GM18858 (cell line): Measurements from ENCODE around the gene RBM46.

Experiments used
- ATAC-seq: cut with Tn5 transposase; IDR thresholded peaks from one replicate; pipeline ENCODE4 v1.9.1; 2021; ENCODE audit not compliant: unreplicated experiment

Gene RBM46

GRCh38 chr4:154781126-154781982 is at the start of gene RBM46:
Gene RBM46, plus strand, starts transcription at chr4:154781272. Its CDS starts 15,481 bp downstream, at chr4:154796753.
- no peak for ATAC-seq

DNA sequence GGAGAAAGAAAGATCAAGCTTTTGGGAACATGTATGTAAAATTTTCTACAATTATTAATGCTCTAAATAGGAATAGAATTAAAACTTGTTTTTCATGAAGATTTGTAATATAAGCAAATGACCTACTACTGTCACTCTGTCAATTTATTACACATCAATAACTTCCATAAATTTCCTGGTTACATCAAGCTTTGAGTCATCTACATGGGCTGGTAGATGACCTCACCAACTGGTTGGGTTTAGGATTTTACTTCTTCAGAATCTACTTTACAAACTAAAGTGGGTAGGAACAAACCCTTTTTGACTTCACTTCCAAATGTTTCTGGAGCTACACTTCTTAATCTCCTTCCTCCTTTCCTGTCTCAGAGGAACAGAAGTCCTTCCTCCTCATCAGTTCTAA is 49.3 kb upstream of the RBM46 start:
- no peak for ATAC-seq

DNA sequence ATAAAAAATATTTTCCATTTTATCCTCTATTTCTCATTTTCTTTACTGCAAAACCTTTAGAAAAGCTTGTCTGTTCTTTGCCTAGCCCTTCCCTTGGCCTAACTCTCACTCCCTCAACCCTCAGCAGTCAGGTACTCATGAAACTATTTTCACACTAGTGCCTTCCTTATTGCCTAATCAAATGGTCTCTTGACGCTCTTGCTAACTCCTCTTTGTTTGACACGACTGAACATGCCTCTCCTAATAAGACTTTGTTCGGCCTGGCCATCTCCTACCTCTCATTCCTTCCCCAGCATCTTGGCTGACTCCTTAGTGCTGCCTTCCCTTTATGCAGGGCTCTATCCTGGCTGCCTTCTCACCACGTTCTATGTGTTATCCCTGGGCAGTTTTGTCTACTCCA is 48.4 kb upstream of the RBM46 start:
- no peak for ATAC-seq

GRCh38 chr4:154736770-154737169 is 44.3 kb upstream of the RBM46 start:
- ATAC-seq, result no peak

DNA sequence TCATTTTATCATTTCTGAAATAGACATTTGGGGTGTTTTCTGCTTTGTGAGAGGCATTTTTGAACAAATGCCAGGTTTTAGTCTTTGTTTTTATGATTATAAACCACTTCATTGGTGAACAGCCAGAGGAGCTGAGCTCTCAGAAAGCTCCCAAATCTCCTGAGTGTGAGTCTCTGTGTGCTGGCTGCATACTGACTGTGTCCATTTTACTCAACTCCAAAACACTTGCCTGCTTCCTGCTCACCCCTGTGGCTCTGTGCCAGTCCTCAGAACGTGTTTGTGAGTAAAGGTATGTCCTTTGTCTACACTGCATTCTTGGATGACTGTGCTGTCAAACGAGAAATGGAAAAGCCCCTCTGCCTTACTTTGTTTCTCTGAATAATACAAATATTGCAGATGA is 42.6 kb upstream of the RBM46 start:
- no peak for ATAC-seq

DNA sequence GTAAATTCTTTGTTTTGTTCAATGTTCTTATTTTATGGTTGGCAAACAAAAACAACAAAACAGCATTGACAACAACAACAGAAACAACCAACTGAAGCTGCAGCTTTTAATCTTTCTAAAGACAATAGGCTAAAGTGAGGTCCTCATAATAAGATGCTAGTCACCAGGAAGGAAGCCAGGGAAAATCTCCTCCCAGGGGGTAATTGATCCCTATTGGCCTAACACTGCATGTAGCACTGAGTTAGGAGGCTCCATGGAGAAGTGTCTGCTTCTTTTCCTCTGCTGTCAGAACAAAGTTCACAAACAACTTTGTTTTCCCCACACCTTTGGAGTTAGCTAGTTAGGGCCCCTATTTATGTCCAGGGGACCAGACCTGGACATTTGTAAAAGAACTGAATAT is 42.0 kb upstream of the RBM46 start:
- no peak for ATAC-seq

- ATAC-seq, result no peak
These were observed 40.6 kb upstream of the RBM46 start for GRCh38 chr4:154740462-154740861.

DNA sequence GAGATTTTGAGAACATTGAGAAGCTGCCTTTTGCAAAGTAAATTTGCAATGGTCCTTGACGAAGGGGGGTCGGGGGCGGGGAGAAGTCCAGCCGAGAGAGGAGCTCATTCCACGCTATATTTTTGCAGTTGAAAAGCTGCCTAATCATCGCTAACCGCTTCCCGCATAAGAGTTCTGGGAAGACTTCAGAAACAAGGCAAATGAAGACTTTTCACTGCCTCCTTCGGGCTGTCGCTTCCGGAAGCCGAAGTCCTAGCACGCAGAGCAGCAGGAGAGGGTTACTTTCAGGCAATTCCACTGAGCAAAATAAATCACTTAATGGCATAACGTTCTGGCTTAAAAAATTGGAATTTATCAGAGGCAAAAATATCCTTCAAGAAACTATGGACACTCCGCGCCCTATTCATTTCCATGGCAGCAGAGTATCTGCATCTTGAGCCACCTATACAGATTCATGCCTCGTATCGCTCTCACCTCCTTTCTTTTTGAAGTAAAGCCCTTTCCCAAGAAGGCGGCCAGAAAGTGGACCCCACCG is 39.9 kb upstream of the RBM46 start:
- no peak for ATAC-seq

DNA sequence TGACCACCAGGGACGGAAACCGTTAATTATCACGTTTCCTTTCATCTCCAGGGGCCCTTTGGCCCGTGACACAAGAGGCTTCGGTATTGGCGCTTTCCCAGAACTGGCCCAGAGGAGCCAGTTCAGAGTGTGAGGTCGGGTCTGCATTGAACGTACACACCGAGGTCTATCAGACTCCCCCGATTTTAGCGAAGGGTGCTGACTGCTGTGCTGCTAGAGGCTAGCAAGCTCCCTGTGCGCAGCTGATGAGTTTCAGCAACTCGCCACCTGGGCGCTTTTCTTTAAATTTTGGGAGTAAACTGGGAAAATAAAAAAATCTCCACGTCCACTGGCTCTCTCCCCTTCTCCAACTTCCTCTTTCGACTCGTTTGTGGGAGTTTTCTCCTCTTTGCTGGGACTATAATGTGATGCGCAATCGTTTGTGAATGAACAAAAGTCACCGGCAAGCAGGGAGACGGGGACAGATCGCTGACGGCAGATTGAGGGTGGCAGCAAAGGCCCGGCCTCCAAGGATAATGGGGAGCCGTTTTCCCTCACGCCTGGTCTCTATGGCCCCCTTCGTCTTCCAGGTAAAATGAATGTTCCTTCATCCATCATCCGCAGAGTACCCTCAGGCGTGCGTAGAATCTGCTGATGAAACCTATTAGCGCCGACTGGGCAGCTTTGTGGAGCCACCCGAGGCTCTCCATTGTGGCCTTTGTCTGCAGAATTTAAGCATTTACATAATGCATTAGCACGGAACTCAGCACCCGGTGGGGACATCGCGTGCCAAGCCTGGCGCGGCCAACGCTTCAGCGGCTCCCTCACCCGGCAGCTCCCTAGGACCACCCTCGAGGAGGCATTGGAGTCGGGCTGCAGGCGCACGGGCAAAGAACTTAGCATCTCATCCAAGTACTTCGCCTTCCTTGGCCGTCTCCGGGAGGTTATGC is 38.9 kb upstream of the RBM46 start:
- no peak for ATAC-seq

GRCh38 chr4:154743683-154744340 is 37.3 kb upstream of the RBM46 start, which contains the start of gene LRAT:
Gene LRAT, plus strand, starts transcription at chr4:154744000. Its CDS starts 327 bp downstream, at chr4:154744327.
- ATAC-seq, result no peak

- no peak for ATAC-seq
These were observed 36.6 kb upstream of the RBM46 start for GRCh38 chr4:154744341-154744926.

DNA sequence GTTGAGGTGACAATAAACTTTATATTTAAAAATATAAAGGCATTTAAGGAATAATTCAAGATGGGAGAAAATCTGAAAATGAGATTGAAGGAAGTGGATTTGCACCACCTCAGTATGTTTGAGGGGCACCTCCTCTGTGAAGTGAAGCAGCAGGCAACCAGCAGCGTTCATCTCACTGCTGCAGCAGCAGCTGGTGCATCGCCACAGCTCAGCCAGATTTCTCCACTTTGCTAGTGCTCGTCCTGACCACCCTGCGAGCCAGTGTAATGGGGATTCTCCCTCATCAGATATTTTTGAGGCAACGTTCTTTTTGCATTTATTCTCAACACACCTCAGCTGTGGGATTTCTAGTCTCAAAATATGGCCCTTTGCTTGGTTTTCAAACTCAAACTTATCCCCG is 23.4 kb upstream of the RBM46 start:
- no peak for ATAC-seq

DNA sequence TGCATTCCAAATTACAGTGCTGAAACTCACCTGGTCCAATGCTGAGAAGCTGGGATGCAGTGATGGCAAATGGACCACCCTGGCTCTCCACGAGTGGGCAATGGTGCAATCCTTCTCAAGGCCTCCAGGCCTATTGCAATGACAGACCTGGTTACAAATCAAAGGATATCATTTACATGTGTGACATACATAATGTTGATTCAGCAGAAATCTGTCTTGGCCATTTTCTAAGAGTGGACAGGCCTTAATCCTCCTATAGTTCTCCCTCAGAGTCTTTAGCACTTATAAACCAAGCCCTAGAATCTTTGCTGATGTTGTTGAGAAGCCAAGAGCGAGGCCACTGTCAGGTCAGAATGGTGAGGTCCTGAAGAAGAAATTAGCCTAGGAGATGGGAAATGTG is 20.2 kb upstream of the RBM46 start:
- no peak for ATAC-seq

GRCh38 chr4:154778264-154778663 is 2.8 kb upstream of the RBM46 start:
- ATAC-seq, result no peak

GRCh38 chr4:154779362-154779947 is 1.6 kb upstream of the RBM46 start:
- no peak for ATAC-seq

GRCh38 chr4:154781983-154782293 is 866 bp downstream of the RBM46 start:
- no peak for ATAC-seq

DNA sequence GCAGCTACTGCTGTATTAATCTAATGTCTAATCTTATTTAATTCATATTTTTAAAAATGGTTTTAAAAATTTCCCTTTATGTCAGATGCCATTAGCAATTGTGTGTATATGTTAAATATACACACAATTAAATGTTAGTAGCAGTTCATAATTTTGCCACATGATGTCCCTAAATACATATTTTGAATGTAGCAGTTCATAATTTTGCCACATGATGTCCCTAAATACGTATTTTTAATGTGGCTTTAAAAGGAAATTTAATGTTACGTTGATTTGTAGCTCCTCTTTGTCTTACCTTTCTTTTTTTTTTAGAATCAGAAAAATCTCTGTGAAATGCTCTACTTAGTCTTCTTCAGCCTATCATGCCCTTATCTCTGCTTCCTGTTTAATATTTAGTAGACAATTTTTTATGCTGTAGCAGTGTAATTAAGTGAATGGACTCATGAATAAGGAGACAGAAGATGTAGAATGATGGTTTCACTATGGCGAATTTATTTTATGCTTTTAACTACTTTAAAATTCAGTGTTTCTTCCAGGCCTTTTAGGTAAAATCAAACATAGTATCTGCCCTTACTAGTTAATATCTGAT is 26.1 kb downstream of the RBM46 start:
- ATAC-seq, result peak; percentile 70

- no peak for ATAC-seq
These were observed 37.2 kb downstream of the RBM46 start for GRCh38 chr4:154818230-154818629.

DNA sequence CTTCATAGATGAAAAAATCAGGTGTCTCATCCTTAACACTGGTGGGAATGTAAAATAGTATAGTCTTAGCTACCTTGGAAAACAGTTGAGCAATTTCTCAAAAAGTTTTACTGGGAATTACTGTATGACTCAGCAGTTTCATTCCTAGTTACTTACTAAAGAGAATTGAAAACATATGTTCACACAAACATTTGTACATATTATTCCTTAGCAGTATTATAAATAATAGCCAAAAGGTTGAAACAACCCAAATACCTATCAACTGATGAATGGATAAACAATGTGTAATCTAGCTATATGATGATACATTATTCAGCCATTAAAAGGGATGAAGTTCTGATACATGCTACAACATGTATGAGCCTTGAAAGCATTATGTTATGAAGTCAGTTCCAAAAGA is 41.7 kb downstream of the RBM46 start:
- no peak for ATAC-seq

GRCh38 chr4:154836030-154836429 is 55.0 kb downstream of the RBM46 start:
- ATAC-seq, result no peak
